Measurements from ENCODE around the gene ZFYVE1. TPM values are rescaled to one million over a fixed set of nuclear protein-coding genes. Genes with fewer than 3 reads are reported as not detected.
"Not testable (repeated sequence)": the region's sequence is repeated elsewhere in the genome, so short reads cannot be mapped to it uniquely, and the experiment has no call there.

The ZFYVE1 gene
- total RNA-seq, 1 donor from 2014 or later, result 18.6 TPM

GRCh38 chr14:73027984-73028383 lies 1.1 kb upstream of the ZFYVE1 start:
- no peaks in the 10 kb centered on the region for H3K9me3 Mint-ChIP-seq
- DNase-seq (ENCODE audit: extremely low spot score, unreplicated experiment), result no peak
- TF ChIP-seq, protein P1, sequence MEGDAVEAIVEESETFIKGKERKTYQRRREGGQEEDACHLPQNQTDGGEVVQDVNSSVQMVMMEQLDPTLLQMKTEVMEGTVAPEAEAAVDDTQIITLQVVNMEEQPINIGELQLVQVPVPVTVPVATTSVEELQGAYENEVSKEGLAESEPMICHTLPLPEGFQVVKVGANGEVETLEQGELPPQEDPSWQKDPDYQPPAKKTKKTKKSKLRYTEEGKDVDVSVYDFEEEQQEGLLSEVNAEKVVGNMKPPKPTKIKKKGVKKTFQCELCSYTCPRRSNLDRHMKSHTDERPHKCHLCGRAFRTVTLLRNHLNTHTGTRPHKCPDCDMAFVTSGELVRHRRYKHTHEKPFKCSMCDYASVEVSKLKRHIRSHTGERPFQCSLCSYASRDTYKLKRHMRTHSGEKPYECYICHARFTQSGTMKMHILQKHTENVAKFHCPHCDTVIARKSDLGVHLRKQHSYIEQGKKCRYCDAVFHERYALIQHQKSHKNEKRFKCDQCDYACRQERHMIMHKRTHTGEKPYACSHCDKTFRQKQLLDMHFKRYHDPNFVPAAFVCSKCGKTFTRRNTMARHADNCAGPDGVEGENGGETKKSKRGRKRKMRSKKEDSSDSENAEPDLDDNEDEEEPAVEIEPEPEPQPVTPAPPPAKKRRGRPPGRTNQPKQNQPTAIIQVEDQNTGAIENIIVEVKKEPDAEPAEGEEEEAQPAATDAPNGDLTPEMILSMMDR (conservative IDR thresholded peaks at IDR 0.05), result no peak
- H3K27ac Mint-ChIP-seq, result no peak overlapping the region
- peaks cover 22% of the 10 kb centered on the region for H3K4me1 Mint-ChIP-seq (ENCODE audit: unreplicated experiment)
- H3K27me3 Mint-ChIP-seq, result no peaks in the 10 kb centered on the region
- H3K36me3 Mint-ChIP-seq, result peaks cover 10% of the 10 kb centered on the region
- H3K4me3 Mint-ChIP-seq, result peak overlapping the region; percentile 99

- no peaks in the 10 kb centered on the region for H3K9me3 Mint-ChIP-seq
- DNase-seq (ENCODE audit: extremely low spot score, unreplicated experiment), result no peak
- H3K4me3 Mint-ChIP-seq, result peak overlapping the region; percentile 99
- peaks cover 25% of the 10 kb centered on the region for H3K4me1 Mint-ChIP-seq (ENCODE audit: unreplicated experiment)
- TF ChIP-seq, protein P1 (conservative IDR thresholded peaks at IDR 0.05), result no peak
- peaks cover 13% of the 10 kb centered on the region for H3K36me3 Mint-ChIP-seq
- peak overlapping the region; percentile 89 for H3K27ac Mint-ChIP-seq
- no peaks in the 10 kb centered on the region for H3K27me3 Mint-ChIP-seq
These were observed 640 bp upstream of the ZFYVE1 start for GRCh38 chr14:73027546-73027945.

- DNase-seq (ENCODE audit: extremely low spot score, unreplicated experiment), result no peak
- TF ChIP-seq, protein P1 (conservative IDR thresholded peaks at IDR 0.05), result no peak
These were observed 562 bp downstream of the ZFYVE1 start for GRCh38 chr14:73026243-73026844.

DNA sequence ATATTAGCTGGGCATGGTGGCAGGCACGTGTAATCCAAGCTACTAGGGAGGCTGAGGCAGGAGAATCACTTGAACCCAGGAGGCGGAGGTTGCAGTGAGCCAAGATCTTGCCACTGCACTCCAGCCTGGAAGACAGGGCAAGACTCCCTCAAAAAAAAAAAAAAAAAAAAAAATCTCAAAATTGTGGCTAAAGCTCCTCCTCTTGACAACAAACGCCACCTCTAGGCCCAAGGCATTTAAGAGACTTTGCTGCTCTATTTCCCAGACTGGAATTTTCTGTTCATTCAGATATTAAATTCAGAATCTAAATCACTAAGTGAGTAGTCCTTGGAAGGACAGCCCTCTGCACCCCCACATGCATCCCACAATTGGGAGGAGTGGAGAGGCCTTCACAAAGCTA lies 1.4 kb downstream of the ZFYVE1 start:
- Mint-ChIP-seq H3K9me3 (no peaks in the 10 kb centered on the region), H3K4me1 (ENCODE audit: unreplicated experiment) (peaks cover 36% of the 10 kb centered on the region), H3K4me3 (peak overlapping the region; percentile 96), H3K27ac (peak overlapping the region; percentile 89), H3K36me3 (peaks cover 25% of the 10 kb centered on the region), H3K27me3 (no peaks in the 10 kb centered on the region)
- DNase-seq (ENCODE audit: extremely low spot score, unreplicated experiment), result no peak
- TF ChIP-seq, protein P1 (conservative IDR thresholded peaks at IDR 0.05), result no peak

More at GRCh38 chr14:73026243-73026844, 562 bp downstream of the ZFYVE1 start:
- Mint-ChIP-seq H3K27ac (peak overlapping the region; percentile 89), H3K9me3 (no peaks in the 10 kb centered on the region), H3K4me3 (peak overlapping the region; percentile 96), H3K27me3 (no peaks in the 10 kb centered on the region), H3K4me1 (ENCODE audit: unreplicated experiment) (peaks cover 36% of the 10 kb centered on the region), H3K36me3 (peaks cover 24% of the 10 kb centered on the region)

GRCh38 chr14:73022051-73022450 lies 4.9 kb downstream of the ZFYVE1 start:
- peak overlapping the region; percentile 63 for H3K4me3 Mint-ChIP-seq
- no peak overlapping the region for H3K27ac Mint-ChIP-seq
- TF ChIP-seq, protein P1 (conservative IDR thresholded peaks at IDR 0.05), result no peak
- peaks cover 29% of the 10 kb centered on the region for H3K4me1 Mint-ChIP-seq (ENCODE audit: unreplicated experiment)
- no peaks in the 10 kb centered on the region for H3K9me3 Mint-ChIP-seq
- no peak for DNase-seq (ENCODE audit: extremely low spot score, unreplicated experiment)
- peaks cover 32% of the 10 kb centered on the region for H3K36me3 Mint-ChIP-seq
- H3K27me3 Mint-ChIP-seq, result no peaks in the 10 kb centered on the region

DNA sequence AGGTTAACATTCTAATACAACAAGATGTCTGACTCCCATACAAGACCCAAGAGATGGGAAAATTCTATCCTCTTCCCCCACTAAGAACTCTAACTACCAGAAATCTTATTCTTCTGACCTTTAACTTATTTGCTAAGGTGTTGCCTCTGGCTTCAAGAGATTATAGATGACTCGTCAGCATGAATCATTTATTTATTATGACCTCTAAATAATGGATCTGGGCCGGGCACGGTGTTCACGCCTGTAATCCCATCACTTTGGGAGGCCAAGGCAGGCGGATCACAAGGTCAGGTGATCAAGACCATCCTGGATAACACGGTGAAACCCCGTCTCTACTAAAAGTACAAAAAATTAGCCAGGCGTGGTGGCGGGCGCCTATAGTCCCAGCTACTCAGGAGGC lies 10.9 kb downstream of the ZFYVE1 start:
- H3K36me3 Mint-ChIP-seq, result peaks cover 21% of the 10 kb centered on the region
- not testable (repeated sequence) for DNase-seq (ENCODE audit: extremely low spot score, unreplicated experiment); H3K4me3 Mint-ChIP-seq; H3K27me3 Mint-ChIP-seq; H3K27ac Mint-ChIP-seq; H3K9me3 Mint-ChIP-seq; H3K4me1 Mint-ChIP-seq (ENCODE audit: unreplicated experiment)

- not testable (repeated sequence) for H3K27me3 Mint-ChIP-seq; H3K4me3 Mint-ChIP-seq; H3K4me1 Mint-ChIP-seq (ENCODE audit: unreplicated experiment); H3K9me3 Mint-ChIP-seq; DNase-seq (ENCODE audit: extremely low spot score, unreplicated experiment); H3K27ac Mint-ChIP-seq
- peaks cover 21% of the 10 kb centered on the region for H3K36me3 Mint-ChIP-seq
These were observed 11.4 kb downstream of the ZFYVE1 start for GRCh38 chr14:73015552-73015951.
